Stimulated activated CD8-positive, alpha-beta memory T cell treated with anti-CD3 and anti-CD28 coated beads, Interleukin-7, amount 100 ng/mL, for 1 hour (primary cell): ENCODE data around the gene RAMP3.
"Not testable (repeated sequence)": the region's sequence is repeated elsewhere in the genome, so short reads cannot be mapped to it uniquely, and the experiment has no call there.

Source experiments
- DNase-seq, 2 donors: peaks; one replicate each; pipeline ENCODE4 v3.0.0-alpha.2; 2020; ENCODE audit warnings: low read depth in 2 of 2

RAMP3 gene

GRCh38 chr7:45157653-45158401, at the start of gene RAMP3:
RAMP3 (plus strand) TSS chr7:45157791; CDS start chr7:45157829, 38 bp downstream.
- no peak for DNase-seq

- no peak for DNase-seq
These were observed 48.7 kb upstream of the RAMP3 start for GRCh38 chr7:45108863-45109262.

- DNase-seq: peak; percentile 84 to 92
These were observed 46.0 kb upstream of the RAMP3 start, which contains the start of gene TBRG4 for GRCh38 chr7:45111298-45112223. TBRG4 (minus strand) TSS chr7:45111697; CDS start chr7:45109237, 2,460 bp downstream.

- DNase-seq: no peak
These were observed 44.9 kb upstream of the RAMP3 start for GRCh38 chr7:45112648-45113047.

- not testable (repeated sequence) for DNase-seq
These were observed 43.3 kb upstream of the RAMP3 start for GRCh38 chr7:45114257-45114656.

GRCh38 chr7:45114926-45115325, 42.7 kb upstream of the RAMP3 start:
- no peak for DNase-seq

- DNase-seq: no peak
These were observed 41.5 kb upstream of the RAMP3 start for GRCh38 chr7:45116048-45116447.

GRCh38 chr7:45117582-45117981, 40.0 kb upstream of the RAMP3 start:
- no peak for DNase-seq

GRCh38 chr7:45118292-45118691, 39.3 kb upstream of the RAMP3 start:
- DNase-seq: no peak

GRCh38 chr7:45118889-45119331, 38.7 kb upstream of the RAMP3 start:
- no peak for DNase-seq

- DNase-seq: no peak
These were observed 38.0 kb upstream of the RAMP3 start for GRCh38 chr7:45119550-45119949.

GRCh38 chr7:45122975-45123860, 34.4 kb upstream of the RAMP3 start:
- DNase-seq: no peak

GRCh38 chr7:45123913-45124710, 33.5 kb upstream of the RAMP3 start:
- DNase-seq: no peak

GRCh38 chr7:45125193-45125904, 32.2 kb upstream of the RAMP3 start:
- no peak for DNase-seq

GRCh38 chr7:45126201-45126600, 31.4 kb upstream of the RAMP3 start:
- no peak for DNase-seq

- DNase-seq: no peak
These were observed 30.7 kb upstream of the RAMP3 start for GRCh38 chr7:45126920-45127319.

- DNase-seq: no peak
These were observed 28.3 kb upstream of the RAMP3 start for GRCh38 chr7:45129181-45129800.

GRCh38 chr7:45129906-45130305, 27.7 kb upstream of the RAMP3 start:
- no peak for DNase-seq

GRCh38 chr7:45130910-45131309, 26.7 kb upstream of the RAMP3 start:
- DNase-seq: no peak

- DNase-seq: no peak
These were observed 25.7 kb upstream of the RAMP3 start for GRCh38 chr7:45131891-45132290.
